Measurements from ENCODE around the gene RPS26. TPM values are rescaled to one million over a fixed set of nuclear protein-coding genes. Genes with fewer than 3 reads are reported as not detected.
"Not testable (repeated sequence)": the region's sequence is repeated elsewhere in the genome, so short reads cannot be mapped to it uniquely, and the experiment has no call there.

The RPS26 gene
- total RNA-seq, 6 experiments from 2014 or later = 40.7 to 151 (median 52.1) TPM

DNA sequence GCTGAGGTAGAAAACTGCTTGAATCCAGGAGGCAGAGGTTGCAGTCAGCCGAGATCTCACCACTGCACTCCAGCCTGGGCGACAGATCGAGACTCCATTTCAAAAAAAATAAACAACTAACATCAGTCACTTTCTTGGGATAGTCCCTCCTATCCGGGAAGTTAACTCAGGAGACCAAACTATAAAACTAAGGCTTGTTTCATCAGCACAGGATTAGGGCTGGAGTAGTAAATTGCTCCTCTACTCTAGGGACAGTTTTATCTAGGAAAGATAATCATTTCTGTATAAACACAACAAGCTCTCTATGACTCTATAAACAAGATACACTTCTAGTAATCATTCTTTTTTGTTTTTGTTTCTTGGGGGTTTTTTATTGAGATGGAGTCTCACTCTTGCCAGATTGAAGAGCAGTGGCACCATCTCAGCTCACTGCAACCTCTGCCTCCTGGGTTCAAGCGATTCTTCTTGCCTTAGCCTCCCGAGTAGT lies 11.7 kb downstream of the RPS26 start:
- TF ChIP-seq, protein P1, sequence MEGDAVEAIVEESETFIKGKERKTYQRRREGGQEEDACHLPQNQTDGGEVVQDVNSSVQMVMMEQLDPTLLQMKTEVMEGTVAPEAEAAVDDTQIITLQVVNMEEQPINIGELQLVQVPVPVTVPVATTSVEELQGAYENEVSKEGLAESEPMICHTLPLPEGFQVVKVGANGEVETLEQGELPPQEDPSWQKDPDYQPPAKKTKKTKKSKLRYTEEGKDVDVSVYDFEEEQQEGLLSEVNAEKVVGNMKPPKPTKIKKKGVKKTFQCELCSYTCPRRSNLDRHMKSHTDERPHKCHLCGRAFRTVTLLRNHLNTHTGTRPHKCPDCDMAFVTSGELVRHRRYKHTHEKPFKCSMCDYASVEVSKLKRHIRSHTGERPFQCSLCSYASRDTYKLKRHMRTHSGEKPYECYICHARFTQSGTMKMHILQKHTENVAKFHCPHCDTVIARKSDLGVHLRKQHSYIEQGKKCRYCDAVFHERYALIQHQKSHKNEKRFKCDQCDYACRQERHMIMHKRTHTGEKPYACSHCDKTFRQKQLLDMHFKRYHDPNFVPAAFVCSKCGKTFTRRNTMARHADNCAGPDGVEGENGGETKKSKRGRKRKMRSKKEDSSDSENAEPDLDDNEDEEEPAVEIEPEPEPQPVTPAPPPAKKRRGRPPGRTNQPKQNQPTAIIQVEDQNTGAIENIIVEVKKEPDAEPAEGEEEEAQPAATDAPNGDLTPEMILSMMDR (IDR thresholded peaks at IDR 0.05) = no peak
- no peaks in the 10 kb centered on the region for H3K36me3 Mint-ChIP-seq (ENCODE audit: low read depth)
- H3K4me3 Mint-ChIP-seq = no peak overlapping the region
- H3K4me1 Mint-ChIP-seq (ENCODE audit: low read depth) = peaks cover 18% of the 10 kb centered on the region
- H3K27ac Mint-ChIP-seq = no peak overlapping the region; the same call in 1 of the 2 replicates
- no peak for DNase-seq
- H3K27me3 Mint-ChIP-seq (ENCODE audit: insufficient read depth) = peaks cover 1% of the 10 kb centered on the region; the same call in 1 of the 2 replicates
- H3K9me3 Mint-ChIP-seq = no peaks in the 10 kb centered on the region; the same call in 1 of the 2 replicates

DNA sequence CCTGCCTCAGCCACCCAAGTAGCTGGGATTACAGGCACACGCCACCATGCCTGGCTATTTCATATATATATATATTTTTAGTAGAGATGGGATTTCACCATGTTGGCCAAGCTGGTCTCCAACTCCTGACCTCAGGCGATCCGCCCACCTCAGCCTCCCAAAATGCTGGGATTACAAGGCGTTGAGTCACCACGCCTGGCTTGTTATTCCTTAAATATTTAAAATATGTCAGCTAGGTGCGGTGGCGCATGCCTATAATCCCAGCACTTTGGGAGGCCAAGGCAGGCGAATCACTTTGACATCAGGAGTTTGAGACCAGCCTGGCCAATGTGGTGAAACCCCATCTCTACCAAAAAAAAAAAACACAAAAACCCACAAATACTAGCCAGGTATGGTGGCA lies 18.2 kb downstream of the RPS26 start:
- H3K36me3 Mint-ChIP-seq (ENCODE audit: low read depth); H3K27ac Mint-ChIP-seq; H3K27me3 Mint-ChIP-seq (ENCODE audit: insufficient read depth); H3K9me3 Mint-ChIP-seq; H3K4me3 Mint-ChIP-seq: not testable (repeated sequence)
- peaks cover 40% of the 10 kb centered on the region for H3K4me1 Mint-ChIP-seq (ENCODE audit: low read depth)
- peak; percentile 58 for DNase-seq

DNA sequence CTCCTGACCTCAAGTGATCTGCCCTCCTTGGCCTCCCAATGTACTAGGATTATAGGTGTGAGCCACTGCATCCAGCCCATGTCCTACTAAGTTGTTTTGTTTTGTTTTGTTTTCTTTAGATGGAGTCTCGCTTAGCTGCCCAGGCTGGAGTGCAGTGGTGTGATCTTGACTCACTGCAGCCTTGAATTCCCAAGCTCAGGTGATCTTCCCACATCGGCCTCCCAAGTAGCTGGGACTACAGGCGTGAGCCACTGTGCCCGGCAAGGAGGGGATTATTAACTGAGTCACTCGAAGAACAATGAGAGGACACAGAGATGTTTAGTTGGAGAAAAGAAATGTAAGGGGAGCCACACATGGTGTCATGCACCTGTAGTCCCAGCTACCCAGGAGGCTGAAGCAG lies 20.3 kb downstream of the RPS26 start:
- DNase-seq = no peak
- no peaks in the 10 kb centered on the region for H3K36me3 Mint-ChIP-seq (ENCODE audit: low read depth)
- no peaks in the 10 kb centered on the region; the same call in 1 of the 2 replicates for H3K9me3 Mint-ChIP-seq
- no peaks in the 10 kb centered on the region for H3K27me3 Mint-ChIP-seq (ENCODE audit: insufficient read depth)
- peaks cover 30% of the 10 kb centered on the region for H3K4me1 Mint-ChIP-seq (ENCODE audit: low read depth)
- no peak overlapping the region for H3K4me3 Mint-ChIP-seq
- H3K27ac Mint-ChIP-seq = 0 out of 2 replicates have a peak overlapping the region, but pooled peaks have one; percentile 34
- TF ChIP-seq, protein P1 (IDR thresholded peaks at IDR 0.05) = no peak

DNA sequence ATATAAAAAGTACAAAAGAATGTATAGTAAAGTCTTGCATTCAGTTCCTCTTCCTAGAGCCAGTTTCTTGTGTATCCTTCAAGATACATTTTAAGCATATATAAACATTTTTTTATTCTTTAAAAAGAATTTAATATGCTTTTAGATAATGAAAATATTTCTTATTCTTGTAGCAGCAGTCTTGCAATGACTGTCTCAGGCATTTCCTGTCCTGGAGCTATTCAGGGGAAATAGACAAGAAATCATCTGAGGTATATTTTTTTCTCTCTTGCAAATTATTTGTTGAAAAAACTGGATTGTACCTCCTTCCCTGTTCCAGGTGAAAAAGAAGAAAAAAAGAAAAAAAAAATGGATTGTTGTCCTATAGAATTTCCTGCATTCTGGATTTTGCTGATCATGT lies 21.3 kb downstream of the RPS26 start:
- H3K27ac Mint-ChIP-seq = peak overlapping the region; percentile 45; the same call in 1 of the 2 replicates

DNA sequence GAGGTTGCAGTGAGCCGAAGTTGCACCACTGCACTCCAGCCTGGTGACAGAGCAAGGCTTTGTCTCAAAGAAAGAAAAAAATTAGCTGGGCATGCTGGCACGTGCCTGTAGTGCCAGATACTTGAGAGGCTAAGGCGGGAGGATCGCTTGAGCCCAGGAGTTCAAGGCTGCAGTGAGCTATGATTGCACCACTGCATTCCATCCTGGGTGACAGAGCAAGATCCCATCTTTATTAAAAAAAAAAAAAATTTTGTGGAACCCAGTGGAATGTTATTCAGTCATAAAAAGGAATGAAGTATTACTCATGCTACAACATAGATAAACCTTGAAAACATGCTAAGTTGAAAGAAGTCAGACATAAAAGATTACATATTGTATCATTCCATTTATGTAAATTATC lies 29.9 kb downstream of the RPS26 start:
- Mint-ChIP-seq H3K4me3 (no peak overlapping the region), H3K9me3 (no peaks in the 10 kb centered on the region)
- peak; percentile 72 for DNase-seq

More for the DNA sequence above, 21.3 kb downstream of the RPS26 start:
- no peak overlapping the region for H3K4me3 Mint-ChIP-seq
- DNase-seq = no peak
- H3K9me3 Mint-ChIP-seq = no peaks in the 10 kb centered on the region; the same call in 1 of the 2 replicates
- no peaks in the 10 kb centered on the region for H3K27me3 Mint-ChIP-seq (ENCODE audit: insufficient read depth)
- H3K36me3 Mint-ChIP-seq (ENCODE audit: low read depth) = no peaks in the 10 kb centered on the region
- H3K4me1 Mint-ChIP-seq (ENCODE audit: low read depth) = peaks cover 30% of the 10 kb centered on the region
- TF ChIP-seq, protein P1 (IDR thresholded peaks at IDR 0.05) = no peak

DNA sequence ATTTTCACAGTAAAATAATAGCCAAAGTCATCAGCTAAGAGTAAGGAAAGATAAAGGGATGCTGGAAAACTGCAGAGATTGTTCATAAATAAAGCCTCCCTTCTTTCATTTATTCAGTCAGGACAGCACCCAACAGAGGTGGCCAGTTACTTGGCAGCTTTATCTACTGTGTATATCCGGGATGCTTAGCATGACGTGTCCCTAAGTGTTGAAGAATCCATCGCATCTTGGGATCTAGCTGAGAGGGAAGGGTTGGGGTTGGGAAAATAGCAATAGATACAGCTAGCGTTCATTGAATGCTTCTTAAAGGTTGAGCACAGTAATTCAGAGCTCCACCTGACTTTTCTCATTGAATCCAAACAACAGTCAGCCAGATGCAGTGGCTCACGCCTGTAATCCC lies 32.7 kb downstream of the RPS26 start:
- Mint-ChIP-seq H3K27me3 (ENCODE audit: insufficient read depth) (no peaks in the 10 kb centered on the region), H3K4me3 (no peak overlapping the region), H3K36me3 (ENCODE audit: low read depth) (no peaks in the 10 kb centered on the region), H3K27ac (no peak overlapping the region), H3K9me3 (no peaks in the 10 kb centered on the region), H3K4me1 (ENCODE audit: low read depth) (peaks cover 23% of the 10 kb centered on the region)
- TF ChIP-seq, protein P1 (IDR thresholded peaks at IDR 0.05) = no peak
- no peak for DNase-seq

More for the DNA sequence above, 29.9 kb downstream of the RPS26 start:
- no peaks in the 10 kb centered on the region for H3K27me3 Mint-ChIP-seq (ENCODE audit: insufficient read depth)
- no peaks in the 10 kb centered on the region for H3K36me3 Mint-ChIP-seq (ENCODE audit: low read depth)
- TF ChIP-seq, protein P1 (IDR thresholded peaks at IDR 0.05) = no peak
- H3K4me1 Mint-ChIP-seq (ENCODE audit: low read depth) = peaks cover 16% of the 10 kb centered on the region
- peak overlapping the region; percentile 52 for H3K27ac Mint-ChIP-seq

DNA sequence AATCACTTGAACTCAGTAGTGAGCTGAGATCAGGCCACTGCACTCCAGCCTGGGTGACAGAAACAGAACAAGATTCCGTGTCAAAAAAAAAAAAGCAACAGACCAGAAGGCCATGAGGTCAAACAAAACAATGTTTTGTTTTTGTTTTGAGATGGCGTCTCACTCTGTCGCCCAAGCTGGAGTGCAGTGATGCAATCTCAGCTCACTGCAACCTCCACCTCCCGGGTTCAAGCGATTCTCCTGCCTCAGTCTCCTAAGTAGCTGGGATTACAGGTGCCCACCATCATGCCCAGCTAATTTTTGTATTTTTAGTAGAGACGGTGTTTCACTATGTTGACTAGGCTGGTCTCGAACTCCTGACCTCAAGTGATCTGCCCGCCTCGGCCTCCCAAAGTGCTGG lies 36.2 kb downstream of the RPS26 start:
- not testable (repeated sequence) for DNase-seq; H3K4me3 Mint-ChIP-seq; H3K4me1 Mint-ChIP-seq (ENCODE audit: low read depth); H3K9me3 Mint-ChIP-seq; H3K27ac Mint-ChIP-seq; H3K36me3 Mint-ChIP-seq (ENCODE audit: low read depth)
- H3K27me3 Mint-ChIP-seq (ENCODE audit: insufficient read depth) = peaks cover 13% of the 10 kb centered on the region
